IPS-18c (cell line): ENCODE measurements around the gene SIPA1L3.

Experiments used
- H3K4me3 ChIP-seq: 2 replicates; pipeline ENCODE4 v1.7.0; 2013; ENCODE audit warnings: low read depth, mild to moderate bottlenecking, low read length, moderate library complexity; ENCODE audit not compliant: insufficient read depth
- H3K9me3 ChIP-seq: one replicate; pipeline ENCODE4 v1.6.1; 2013; ENCODE audit warnings: mild to moderate bottlenecking, low read length, moderate library complexity; ENCODE audit not compliant: control insufficient read depth, insufficient read depth

SIPA1L3 gene

DNA sequence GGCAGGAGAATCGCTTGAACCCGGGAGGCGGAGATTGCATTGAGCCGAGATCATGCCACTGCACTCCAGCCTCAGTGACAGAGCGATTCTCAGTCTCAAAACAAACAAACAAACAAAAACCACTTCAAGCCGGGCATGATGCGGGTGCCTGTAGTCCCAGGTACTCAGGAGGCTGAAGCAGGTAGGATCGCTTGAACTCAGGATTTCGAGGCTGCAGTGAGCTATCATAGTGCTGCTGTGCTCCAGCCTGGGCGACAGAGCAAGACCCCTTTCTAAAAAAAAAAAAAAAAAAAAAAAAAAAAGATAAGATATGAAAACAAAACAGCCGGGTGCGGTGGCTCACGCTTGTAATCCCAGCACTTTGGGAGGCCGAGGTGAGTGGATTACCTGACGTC lies 336.3 kb downstream of the SIPA1L3 start:
- no peak overlapping the region for H3K4me3 ChIP-seq
- no peaks in the 10 kb centered on the region for H3K9me3 ChIP-seq

DNA sequence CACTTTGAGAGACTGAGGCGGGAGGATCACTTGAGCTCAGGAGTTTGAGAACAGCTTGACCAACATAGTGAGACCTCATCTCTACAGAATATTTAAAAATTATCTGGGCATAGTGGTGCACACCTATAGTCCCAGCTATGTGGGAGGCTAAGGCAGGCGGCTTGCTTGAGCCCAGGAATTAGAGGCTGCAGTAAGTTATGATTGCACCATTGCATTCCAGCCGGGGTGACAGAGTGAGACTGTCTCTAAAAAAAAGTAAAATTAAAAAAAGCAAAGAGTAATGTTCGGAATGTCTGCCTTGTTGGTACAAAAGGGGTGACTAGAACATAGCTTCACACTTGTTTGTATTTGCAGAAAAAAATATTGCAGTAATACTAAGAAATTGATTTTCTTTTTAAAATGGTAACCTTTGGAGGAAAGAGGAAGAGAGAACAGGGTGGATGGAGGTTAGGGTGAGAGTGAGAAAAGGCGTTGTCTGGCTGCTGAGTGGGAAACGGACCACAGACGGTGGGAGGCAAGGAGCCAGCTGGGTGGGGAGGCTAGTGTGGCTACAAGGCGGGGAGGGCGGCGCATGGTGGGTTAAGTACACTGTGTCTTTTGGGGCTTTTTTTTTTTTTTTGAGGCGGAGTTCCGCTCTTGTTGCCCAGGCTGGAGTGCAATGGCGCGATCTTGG lies 339.0 kb downstream of the SIPA1L3 start:
- Histone ChIP-seq H3K9me3 (peaks cover 4% of the 10 kb centered on the region), H3K4me3 (no peak overlapping the region)

DNA sequence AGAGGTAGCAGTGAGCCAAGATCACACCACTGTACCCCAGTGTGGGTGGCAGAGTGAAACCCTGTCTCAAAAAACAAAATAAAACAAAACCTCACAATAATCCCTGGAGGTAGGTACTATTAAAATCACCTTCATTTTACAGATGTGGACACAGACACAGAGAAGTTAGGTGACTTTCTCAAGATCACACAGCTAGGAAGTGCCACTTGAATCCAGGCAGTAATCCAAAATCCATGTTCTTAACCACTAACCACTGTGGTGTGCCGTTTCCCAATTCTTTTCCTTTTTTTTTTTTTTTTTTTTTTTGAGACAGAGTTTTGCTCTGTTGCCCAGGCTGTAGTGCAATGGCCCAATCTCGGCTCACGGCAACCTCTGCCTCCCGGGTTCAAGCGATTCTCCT lies 340.1 kb downstream of the SIPA1L3 start:
- H3K4me3 ChIP-seq = no peak overlapping the region

DNA sequence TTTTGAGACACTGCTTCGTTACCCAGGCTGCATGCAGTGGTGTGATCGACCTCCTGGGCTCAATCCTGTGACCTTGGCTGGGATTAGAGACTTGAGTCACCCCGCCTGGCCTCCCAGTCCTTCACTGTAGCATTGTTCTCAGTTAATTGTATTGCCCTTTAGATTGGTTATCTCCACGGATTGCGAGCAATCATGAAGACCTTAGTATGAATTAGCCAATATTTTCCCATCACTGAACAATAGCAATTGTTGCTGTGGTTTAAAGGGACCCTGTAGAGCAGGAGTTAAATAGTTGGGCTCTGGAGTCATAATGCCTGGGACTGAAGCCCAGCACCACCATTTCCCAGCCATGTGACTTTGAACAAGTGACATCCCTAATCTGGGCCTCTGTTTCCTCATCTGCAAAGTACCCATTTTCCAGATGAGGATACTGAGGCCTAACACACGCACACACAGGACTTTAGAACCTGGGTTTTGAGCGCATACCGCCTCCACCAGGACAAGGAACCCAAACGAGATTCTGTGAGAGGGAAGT lies 340.8 kb downstream of the SIPA1L3 start:
- Histone ChIP-seq H3K4me3 (no peak overlapping the region), H3K9me3 (peaks cover 4% of the 10 kb centered on the region)

More for the DNA sequence above, 340.1 kb downstream of the SIPA1L3 start:
- peaks cover 4% of the 10 kb centered on the region for H3K9me3 ChIP-seq

DNA sequence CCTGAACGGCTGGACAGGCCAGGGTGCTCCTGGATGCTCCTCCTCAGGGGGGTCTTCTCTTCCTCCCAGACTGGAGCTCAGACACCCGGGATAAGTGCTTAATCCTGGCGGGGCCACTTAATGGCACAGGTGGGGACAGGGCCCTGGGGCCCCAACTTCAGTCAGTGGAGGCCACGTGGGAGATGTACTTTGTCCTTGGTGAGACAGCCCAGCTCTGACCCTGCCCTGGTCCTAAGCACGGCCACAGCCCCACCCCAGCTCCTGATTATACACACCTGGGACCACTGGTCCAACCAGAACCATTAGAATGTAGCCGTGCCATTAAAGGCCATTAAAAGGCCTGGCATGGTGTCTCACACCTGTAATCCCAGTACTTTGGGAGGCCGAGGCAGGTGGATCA lies 341.4 kb downstream of the SIPA1L3 start:
- Histone ChIP-seq H3K9me3 (peaks cover 4% of the 10 kb centered on the region), H3K4me3 (no peak overlapping the region)

DNA sequence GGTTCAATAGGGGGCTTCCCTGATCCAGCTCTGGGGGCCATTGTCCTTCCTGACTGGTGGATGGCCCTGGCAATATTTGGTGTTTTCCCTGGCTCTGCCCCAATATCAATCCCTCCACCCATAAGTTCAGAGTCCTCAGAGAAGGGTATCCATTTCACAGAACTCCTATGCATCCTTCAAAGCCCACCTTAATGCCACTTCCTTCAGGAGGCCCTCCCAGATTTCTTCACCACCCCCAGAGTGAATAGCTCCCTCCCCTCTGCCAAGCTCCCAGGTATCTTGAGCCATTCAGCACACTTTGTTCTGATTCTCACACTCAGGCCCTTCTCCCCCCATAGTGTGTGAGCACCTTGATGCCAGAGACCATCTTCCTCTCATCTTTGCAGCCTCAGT lies 343.4 kb downstream of the SIPA1L3 start:
- H3K4me3 ChIP-seq = no peak overlapping the region; the same call in 1 of the 2 replicates

DNA sequence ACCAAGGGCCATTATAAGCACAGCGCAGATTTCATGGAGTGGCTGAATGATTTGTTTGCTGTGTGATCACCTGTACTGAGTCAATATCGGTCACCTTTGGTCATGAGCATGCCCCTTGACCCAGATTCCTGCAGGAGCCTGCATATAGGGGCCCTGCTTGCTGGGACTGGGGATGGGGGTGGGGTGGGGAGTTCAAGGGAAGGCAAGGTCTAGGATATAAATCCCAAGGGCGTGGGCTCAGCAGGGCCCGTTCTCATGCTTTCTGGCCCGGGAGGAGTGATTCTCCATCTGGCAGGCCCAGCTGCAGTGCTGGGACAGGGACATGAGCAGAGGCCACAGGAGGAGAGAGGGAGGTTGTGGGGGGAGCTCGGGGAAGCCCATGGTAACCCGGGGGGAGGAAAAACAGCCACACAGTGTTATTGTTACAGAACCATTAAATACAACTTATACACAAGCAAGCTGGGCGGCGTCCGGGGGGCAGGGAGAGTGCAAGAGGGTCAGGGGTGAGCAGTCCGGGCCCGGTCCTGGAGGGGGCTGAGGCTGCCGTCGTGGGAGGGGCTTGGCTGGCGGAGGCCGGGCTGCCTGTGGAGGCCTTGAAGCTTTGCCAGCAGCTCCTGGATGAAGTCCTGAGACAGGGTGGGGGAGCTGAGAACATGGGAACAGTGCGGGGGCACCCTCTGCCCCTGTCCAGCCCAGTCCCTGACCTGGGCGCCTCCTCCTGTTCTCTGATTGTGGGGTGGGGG lies 344.0 kb downstream of the SIPA1L3 start:
- H3K9me3 ChIP-seq = peaks cover 4% of the 10 kb centered on the region
- no peak overlapping the region; the same call in 1 of the 2 replicates for H3K4me3 ChIP-seq

More for the DNA sequence above, 343.4 kb downstream of the SIPA1L3 start:
- H3K9me3 ChIP-seq = peaks cover 4% of the 10 kb centered on the region

DNA sequence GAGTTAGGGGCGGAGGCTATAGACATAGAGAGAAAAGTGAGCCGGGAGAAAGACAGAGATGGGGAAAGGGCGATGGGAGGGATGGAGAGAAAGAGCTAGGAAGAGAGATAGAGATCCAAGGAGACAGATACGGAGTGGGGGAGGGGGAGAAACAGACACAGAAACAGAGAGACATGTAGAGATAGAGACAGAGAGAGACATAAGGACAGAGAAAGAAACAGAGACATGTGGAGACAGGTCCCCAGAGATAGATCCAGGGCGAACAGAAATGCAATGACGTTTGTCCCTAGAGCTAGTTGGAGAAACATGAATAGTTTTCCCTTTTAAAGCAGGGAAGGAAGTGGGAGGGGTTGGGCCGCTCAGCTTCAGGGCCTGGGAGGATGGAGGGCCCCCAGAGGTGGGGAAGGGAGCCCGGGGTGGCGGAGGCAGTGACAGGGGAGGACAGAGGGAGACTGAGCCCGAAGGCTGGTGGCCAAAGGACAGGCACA lies 344.6 kb downstream of the SIPA1L3 start:
- 0 out of 2 replicates have a peak overlapping the region, but pooled peaks have one; percentile 5 for H3K4me3 ChIP-seq
- H3K9me3 ChIP-seq = peaks cover 4% of the 10 kb centered on the region

DNA sequence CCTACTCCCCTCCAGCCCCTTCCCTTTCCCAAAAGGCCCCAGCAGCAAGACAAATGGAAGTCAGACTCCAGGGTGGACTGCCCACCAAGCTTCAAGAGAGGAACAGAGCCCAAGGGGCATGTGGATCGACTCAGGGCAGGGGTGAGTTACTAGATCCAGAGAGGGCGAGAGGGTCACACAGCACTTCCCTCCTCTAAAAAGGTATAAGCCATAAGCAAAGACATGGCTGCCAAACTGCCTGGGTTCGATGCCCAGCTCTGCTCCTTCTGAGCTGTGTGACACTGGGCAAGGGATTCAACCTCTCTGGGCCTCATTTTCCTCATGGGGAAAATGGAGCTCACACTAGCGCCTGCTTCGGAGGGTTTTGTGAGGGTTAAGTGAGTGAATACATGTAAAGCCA lies 345.4 kb downstream of the SIPA1L3 start:
- Histone ChIP-seq H3K4me3 (no peak overlapping the region), H3K9me3 (peaks cover 4% of the 10 kb centered on the region)

DNA sequence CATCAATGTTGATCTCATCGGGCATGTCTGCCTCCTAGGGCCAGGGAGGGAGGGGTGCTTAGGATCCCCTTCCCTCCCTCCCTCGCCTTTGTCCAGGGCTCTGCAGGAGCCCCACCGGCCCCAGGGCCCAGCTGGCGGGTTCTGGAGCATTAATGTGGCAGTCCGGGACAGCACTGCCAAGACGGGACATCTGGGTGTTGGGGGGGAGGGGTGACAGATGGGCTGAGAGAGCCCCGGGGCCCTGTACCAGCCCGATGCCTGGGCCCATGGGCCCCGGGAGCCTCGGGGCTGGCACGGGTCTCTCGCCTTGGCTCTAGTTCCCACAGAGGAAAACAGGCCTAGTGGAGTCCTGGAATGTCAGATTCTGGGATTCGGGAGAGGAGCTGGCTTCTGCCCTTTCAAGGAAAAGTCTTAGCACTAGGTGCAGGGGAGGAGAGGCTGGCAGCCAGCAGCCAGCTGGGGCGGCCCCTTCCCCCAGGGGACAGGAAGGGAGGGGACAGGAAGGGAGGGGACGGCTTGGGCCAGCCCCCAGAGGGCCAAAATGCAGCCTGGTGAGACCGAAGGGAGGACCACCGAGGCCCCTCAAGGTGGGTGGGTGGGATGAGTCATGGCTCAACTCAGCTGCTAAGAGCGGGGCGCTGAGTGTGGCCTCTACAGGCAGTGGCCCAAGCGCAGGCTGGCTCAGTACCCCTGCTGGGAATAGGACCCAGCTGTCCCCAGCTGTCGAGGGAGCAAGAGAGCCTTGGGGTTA lies 346.1 kb downstream of the SIPA1L3 start:
- Histone ChIP-seq H3K9me3 (peaks cover 4% of the 10 kb centered on the region), H3K4me3 (0 out of 2 replicates have a peak overlapping the region, but pooled peaks have one; percentile 11)

DNA sequence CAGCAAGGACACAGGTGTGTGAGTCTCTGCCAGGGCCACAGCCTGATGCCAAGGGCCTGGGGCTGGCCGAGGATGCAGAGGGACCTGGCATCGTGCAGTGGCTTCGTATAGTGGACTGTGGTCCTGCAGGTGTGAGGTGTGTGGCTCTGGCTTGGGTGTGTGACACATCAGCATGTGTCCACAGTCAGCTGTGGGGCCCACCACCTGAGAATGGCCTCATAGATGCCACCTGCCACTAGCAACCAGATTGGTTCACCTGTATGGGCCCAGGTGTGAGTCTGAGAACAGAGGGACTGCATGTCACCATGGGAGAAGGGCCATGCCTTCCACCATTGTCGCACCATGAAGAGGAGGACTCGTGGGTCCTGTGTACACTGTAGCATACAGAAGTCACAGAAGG lies 346.8 kb downstream of the SIPA1L3 start:
- H3K9me3 ChIP-seq = peaks cover 4% of the 10 kb centered on the region
- H3K4me3 ChIP-seq = no peak overlapping the region

DNA sequence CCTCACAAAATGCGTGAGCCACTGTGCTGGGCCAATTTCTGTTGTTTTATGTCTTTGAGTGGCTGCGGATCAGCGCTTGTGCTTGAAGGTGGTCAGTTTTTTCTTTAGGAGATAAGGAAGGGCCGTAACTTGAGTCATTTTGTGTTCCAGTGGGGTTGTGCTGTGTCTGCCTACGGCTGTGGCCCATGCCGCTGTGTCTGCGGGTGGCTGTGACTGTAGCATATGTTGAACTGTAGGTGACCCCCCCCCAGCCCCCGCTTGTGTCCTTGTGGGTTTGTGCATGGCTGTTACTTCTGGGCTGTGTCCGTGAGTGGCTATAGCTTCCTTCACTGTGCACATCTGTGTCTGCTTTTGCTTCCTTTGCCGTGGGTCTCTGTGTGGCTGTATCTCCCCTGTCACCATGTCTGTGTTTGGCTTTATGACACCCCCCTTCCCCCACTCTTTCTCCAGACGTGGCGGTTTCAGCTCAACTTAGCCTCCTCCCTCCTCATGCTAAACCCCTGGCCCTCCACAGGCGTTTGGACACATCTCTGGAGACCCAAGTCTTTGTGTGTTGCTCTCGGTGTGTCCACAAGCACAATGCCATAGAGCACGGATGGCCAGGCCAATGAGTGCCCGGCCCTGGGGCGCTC lies 348.5 kb downstream of the SIPA1L3 start:
- peaks cover 3% of the 10 kb centered on the region for H3K9me3 ChIP-seq
- H3K4me3 ChIP-seq = peak overlapping the region; percentile 54
